HCT116 (cell line): ENCODE data around the gene GALNT11. TPM values are rescaled to one million over a fixed set of nuclear protein-coding genes. Genes with fewer than 3 reads are reported as not detected.

ENCODE experiments used
- ATAC-seq: fragments of 200-7000 bp; cut with Tn5 transposase; 2 replicates; pipeline ENCODE4 v1.9.1; 2020; ENCODE audit warnings: mild to moderate bottlenecking, moderate library complexity
- BruUV-seq: library from RNA; stranded (reverse); fragments of 400-500 nt; replicated peaks from 2 replicates; lab custom pipeline; 2021; lab: Mats Ljungman, UMichigan
- CTCF ChIA-PET: fragments of 300-600 bp; sonication (Branson Sonifier 250); formaldehyde crosslinking; loops from one replicate; lab custom pipeline; 2021; ENCODE audit warnings: antibody characterized with exemption; lab: Charles Lee
- POLR2A ChIA-PET: fragments of 300-600, 350-600 bp; sonication (Branson Sonifier 250); formaldehyde crosslinking; loops from one replicate; lab custom pipeline; 2021; ENCODE audit warnings: antibody characterized with exemption; lab: Charles Lee
- RAD21 ChIA-PET, 2 experiments: fragments of 300-600 bp; sonication (Branson Sonifier 250); formaldehyde crosslinking; loops; one replicate each; lab custom pipeline; 2023; ENCODE audit warnings: low total read pairs in 2 of 2; ENCODE audit not compliant: uncharacterized antibody in 2 of 2, unreplicated experiment in 2 of 2, low non-redundant PET in 1 of 2; lab: Charles Lee
- DNase-seq: peaks from one replicate; pipeline ENCODE4 v3.0.0-alpha.2; 2010; ENCODE audit warnings: low read depth, low spot score
- H2AFZ ChIP-seq: fragments of 200-600 bp; shearing (Covaris generic), sonication (generic); 2 replicates; pipeline ENCODE4 v1.6.1; 2017; ENCODE audit warnings: low read depth, mixed run types, mixed read lengths, antibody characterized with exemption, low read length; ENCODE audit not compliant: poor library complexity, severe bottlenecking
- H3K27ac ChIP-seq: 2 replicates; pipeline ENCODE4 v1.5.1; 2012; ENCODE audit warnings: low read depth, low read length
- H3K27me3 ChIP-seq: fragments of 200-600 bp; sonication (generic); 2 replicates; pipeline ENCODE4 v1.6.1; 2016; ENCODE audit warnings: mixed run types, low read length, mixed read lengths; ENCODE audit not compliant: insufficient read depth
- H3K36me3 ChIP-seq, 2 experiments: fragments of 200-500 bp in 1 of 2; fragments of 200-600 bp in 1 of 2; sonication (Bioruptor generic) in 1 of 2; sonication (generic) in 1 of 2; 2 replicates each; pipeline versions ENCODE4 v1.5.1 to v1.6.1; 2014 to 2016; ENCODE audit warnings: low read length in 2 of 2, inconsistent platforms in 1 of 2, mixed read lengths in 1 of 2, mixed run types in 1 of 2; ENCODE audit not compliant: insufficient read depth in 2 of 2, control insufficient read depth in 1 of 2
- H3K4me1 ChIP-seq, 2 experiments: fragments of 200-600 bp in 1 of 2; sonication (generic) in 1 of 2; 2 replicates each; pipeline versions ENCODE4 v1.5.1 to v1.6.1; 2012 to 2017; ENCODE audit warnings: low read length in 2 of 2, inconsistent platforms in 1 of 2, mild to moderate bottlenecking in 1 of 2, mixed read lengths in 1 of 2, mixed run types in 1 of 2, moderate library complexity in 1 of 2; ENCODE audit not compliant: insufficient read depth in 2 of 2, control insufficient read depth in 1 of 2
- H3K4me2 ChIP-seq: fragments of 200-600 bp; sonication (generic); 2 replicates; pipeline ENCODE4 v1.6.1; 2017; ENCODE audit warnings: mixed run types, low read length, mixed read lengths
- H3K4me3 ChIP-seq, 2 experiments: fragments of 200-600 bp in 1 of 2; sonication (generic) in 1 of 2; replicated peaks in 1 of 2; 2 replicates each; pipeline ENCODE4 v1.5.1; 2011 to 2016; ENCODE audit warnings: low read length in 2 of 2, control low read depth in 1 of 2, low read depth in 1 of 2, mild to moderate bottlenecking in 1 of 2, mixed read lengths in 1 of 2, mixed run types in 1 of 2
- H3K79me2 ChIP-seq: fragments of 200-600 bp; sonication (generic); 2 replicates; pipeline ENCODE4 v1.6.1; 2017; ENCODE audit warnings: mild to moderate bottlenecking, mixed run types, low read length, moderate library complexity, mixed read lengths; ENCODE audit not compliant: insufficient read depth
- H3K9ac ChIP-seq: fragments of 200-600 bp; sonication (generic); 2 replicates; pipeline ENCODE4 v1.6.1; 2016; ENCODE audit warnings: low read length, mixed read lengths
- H3K9me2 ChIP-seq: fragments of 200-600 bp; sonication (generic), shearing (Covaris generic); 2 replicates; pipeline ENCODE4 v1.6.1; 2017; ENCODE audit warnings: mixed run types, mild to moderate bottlenecking, moderate library complexity; ENCODE audit not compliant: insufficient read depth
- H3K9me3 ChIP-seq, 2 experiments: fragments of 200-500 bp in 1 of 2; fragments of 200-600 bp in 1 of 2; sonication (Bioruptor generic) in 1 of 2; sonication (generic) in 1 of 2; 2 replicates each; pipeline ENCODE4 v1.6.1; 2014 to 2017; ENCODE audit warnings: low read length in 2 of 2, mixed read lengths in 2 of 2, inconsistent platforms in 1 of 2, low read depth in 1 of 2, mild to moderate bottlenecking in 1 of 2, mixed run types in 1 of 2, moderate library complexity in 1 of 2; ENCODE audit not compliant: control insufficient read depth in 1 of 2, insufficient read depth in 1 of 2
- H4K20me1 ChIP-seq: fragments of 200-600 bp; sonication (generic), shearing (Covaris generic); 2 replicates; pipeline ENCODE4 v1.6.1; 2017; ENCODE audit warnings: mixed run types, mild to moderate bottlenecking, moderate library complexity; ENCODE audit not compliant: insufficient read depth
- ATF3 ChIP-seq: IDR thresholded peaks from 2 replicates; pipeline ENCODE4 v1.6.1; 2012
- CBX3 ChIP-seq: IDR thresholded peaks from 2 replicates; pipeline ENCODE4 v1.6.1; 2012; ENCODE audit warnings: low read depth
- YY1 ChIP-seq: IDR thresholded peaks from 2 replicates; pipeline ENCODE4 v1.6.1; 2011; ENCODE audit warnings: low read length, low read depth, moderate library complexity, mild to moderate bottlenecking; ENCODE audit not compliant: insufficient replicate concordance; ENCODE audit errors: extremely low read depth
- intact Hi-C: fragments of 100-400 bp; cut with micrococcal nuclease; formaldehyde crosslinking; loops from 2 replicates; pipeline ENCODE4 v1.10.0; 2022
- total RNA-seq: library from RNA; stranded (reverse); gene quantifications from one replicate; pipeline ENCODE4 v1.2.1, GENCODE V29; 2021; ENCODE audit not compliant: unreplicated experiment
- TF ChIP-seq, protein P1 (sequence below), 3 experiments: fragments of 200-600 bp in 1 of 3; sonication (generic) in 1 of 3; IDR thresholded peaks in 2 of 3; conservative IDR thresholded peaks in 1 of 3; 2 replicates each; pipeline ENCODE4 v1.5.1; 2012 to 2017; ENCODE audit warnings: low read depth in 2 of 3, low read length in 2 of 3, antibody characterized with exemption in 1 of 3, borderline replicate concordance in 1 of 3, control low read depth in 1 of 3, mild to moderate bottlenecking in 1 of 3, mixed read lengths in 1 of 3, mixed run types in 1 of 3, moderate library complexity in 1 of 3; ENCODE audit not compliant: insufficient read depth in 1 of 3

The GALNT11 gene
- total RNA-seq, 1 experiment from 2014 or later, result 28.9 TPM

- no peak for TF ChIP-seq YY1
- TF ChIP-seq, protein P1, sequence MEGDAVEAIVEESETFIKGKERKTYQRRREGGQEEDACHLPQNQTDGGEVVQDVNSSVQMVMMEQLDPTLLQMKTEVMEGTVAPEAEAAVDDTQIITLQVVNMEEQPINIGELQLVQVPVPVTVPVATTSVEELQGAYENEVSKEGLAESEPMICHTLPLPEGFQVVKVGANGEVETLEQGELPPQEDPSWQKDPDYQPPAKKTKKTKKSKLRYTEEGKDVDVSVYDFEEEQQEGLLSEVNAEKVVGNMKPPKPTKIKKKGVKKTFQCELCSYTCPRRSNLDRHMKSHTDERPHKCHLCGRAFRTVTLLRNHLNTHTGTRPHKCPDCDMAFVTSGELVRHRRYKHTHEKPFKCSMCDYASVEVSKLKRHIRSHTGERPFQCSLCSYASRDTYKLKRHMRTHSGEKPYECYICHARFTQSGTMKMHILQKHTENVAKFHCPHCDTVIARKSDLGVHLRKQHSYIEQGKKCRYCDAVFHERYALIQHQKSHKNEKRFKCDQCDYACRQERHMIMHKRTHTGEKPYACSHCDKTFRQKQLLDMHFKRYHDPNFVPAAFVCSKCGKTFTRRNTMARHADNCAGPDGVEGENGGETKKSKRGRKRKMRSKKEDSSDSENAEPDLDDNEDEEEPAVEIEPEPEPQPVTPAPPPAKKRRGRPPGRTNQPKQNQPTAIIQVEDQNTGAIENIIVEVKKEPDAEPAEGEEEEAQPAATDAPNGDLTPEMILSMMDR (IDR thresholded peaks at IDR 0.05 in 2 of 3, conservative IDR thresholded peaks at IDR 0.05 in 1 of 3; ENCODE audit: borderline replicate concordance in 1 of 3, insufficient read depth in 1 of 3, low read depth in 2 of 3, low read length in 2 of 3), result no peak
These were observed 44.3 kb upstream of the GALNT11 start (continued) for GRCh38 chr7:151981223-151981622.

- RAD21 ChIA-PET, result no interaction called here
These were observed 42.7 kb upstream of the GALNT11 start for GRCh38 chr7:151982806-151983205.

DNA sequence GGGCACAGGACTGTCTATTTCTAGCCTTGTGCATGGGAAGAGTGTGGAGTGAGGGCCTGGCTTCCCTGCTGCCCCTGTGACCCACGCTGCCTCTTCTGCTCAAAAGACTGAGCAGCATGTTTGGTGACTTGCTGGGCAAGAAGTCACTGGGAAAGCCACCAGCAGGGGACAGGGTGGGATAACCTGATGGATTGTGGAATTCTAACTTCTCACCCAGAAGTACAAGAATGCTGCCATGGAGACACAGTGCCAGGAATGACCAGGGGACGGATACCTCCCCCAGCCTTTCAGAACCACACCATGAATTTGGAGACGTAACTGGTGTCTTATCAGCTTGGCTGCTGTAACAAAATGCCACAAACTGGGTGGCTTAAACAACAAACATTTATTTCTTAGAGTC, 40.9 kb upstream of the GALNT11 start:
- Histone ChIP-seq H3K27me3 (no peaks in the 10 kb centered on the region), H2AFZ (no peak overlapping the region), H3K79me2 (no peaks in the 10 kb centered on the region), H3K4me1 (no peaks in the 10 kb centered on the region), H3K4me3 (no peak overlapping the region), H3K27ac (no peak overlapping the region), H4K20me1 (no peaks in the 10 kb centered on the region), H3K9me3 (no peaks in the 10 kb centered on the region), H3K36me3 (no peaks in the 10 kb centered on the region), H3K4me2 (no peak overlapping the region), H3K9ac (no peak overlapping the region), H3K9me2 (no peaks in the 10 kb centered on the region)
- ATAC-seq (peak; percentile 20; the same call in 1 of the 2 replicates), DNase-seq (no peak)
- CTCF ChIA-PET, result no interaction called here
- RAD21 ChIA-PET, result no interaction called here
- BruUV-seq, result no TSS peak
- POLR2A ChIA-PET, result no interaction called here
- intact Hi-C loops, result no loop called here
- no peak for TF ChIP-seq CBX3

More at GRCh38 chr7:151982806-151983205, 42.7 kb upstream of the GALNT11 start:
- Histone ChIP-seq H3K9ac (no peak overlapping the region), H3K4me3 (no peak overlapping the region), H3K4me1 (no peaks in the 10 kb centered on the region), H4K20me1 (no peaks in the 10 kb centered on the region), H2AFZ (no peak overlapping the region), H3K9me3 (no peaks in the 10 kb centered on the region)
- intact Hi-C loops, result no loop called here
- DNase-seq, result no peak
- no peak for TF ChIP-seq ATF3
- TF ChIP-seq, all 23 proteins: peak for 0
- Histone ChIP-seq H3K79me2 (no peaks in the 10 kb centered on the region), H3K27ac (no peak overlapping the region), H3K36me3 (no peaks in the 10 kb centered on the region), H3K4me2 (no peak overlapping the region), H3K27me3 (no peaks in the 10 kb centered on the region), H3K9me2 (no peaks in the 10 kb centered on the region)
- ATAC-seq, result no peak
- BruUV-seq, result no TSS peak
- ChIA-PET CTCF (no interaction called here), POLR2A (no interaction called here)
